B cell (primary cell): ENCODE measurements around the gene GABPB1. TPM values are rescaled to one million over a fixed set of nuclear protein-coding genes. Genes with fewer than 3 reads are reported as not detected.

Experiments
- ATAC-seq: fragments of 200-7000 bp; cut with Tn5 transposase; one replicate; pipeline ENCODE4 v1.10.0; 2021; ENCODE audit warnings: low read depth, mild to moderate bottlenecking, moderate number of reproducible peaks, moderate library complexity
- CTCF ChIA-PET: fragments of 350-600 bp; sonication (Branson Sonifier 250); formaldehyde crosslinking; loops from one replicate; lab custom pipeline; 2021; ENCODE audit warnings: antibody characterized with exemption, inconsistent platforms; lab: Charles Lee
- POLR2A ChIA-PET: fragments of 350-600 bp; sonication (Branson Sonifier 250); formaldehyde crosslinking; loops from one replicate; lab custom pipeline; 2021; ENCODE audit warnings: antibody characterized with exemption; lab: Charles Lee
- DNase-seq: peaks from one replicate; pipeline ENCODE4 v3.0.0; 2013
- H2AFZ ChIP-seq: 2 replicates; pipeline ENCODE4 v1.6.1; 2012; ENCODE audit warnings: mild to moderate bottlenecking, low read depth, low read length; ENCODE audit not compliant: insufficient read depth, poor library complexity, severe bottlenecking
- H3K27ac ChIP-seq, 2 donors: 1 replicate in 1 of 2; 2 replicates in 1 of 2; pipeline ENCODE4 v1.5.1; 2012 to 2013; ENCODE audit warnings: low read length in 2 of 2, mild to moderate bottlenecking in 2 of 2, moderate library complexity in 1 of 2
- H3K27me3 ChIP-seq, 4 experiments: fragments of 200-600 bp in 1 of 4; sonication (generic) in 1 of 4; replicated peaks in 1 of 4; 1 replicate in 2 of 4; 2 replicates in 2 of 4; pipeline versions ENCODE4 v1.6.1 to v1.7.0; 2013 to 2016; ENCODE audit warnings: low read length in 3 of 4, mild to moderate bottlenecking in 2 of 4, mixed read lengths in 1 of 4, moderate library complexity in 1 of 4; ENCODE audit not compliant: insufficient read depth in 4 of 4, control insufficient read depth in 3 of 4; ENCODE audit errors: control extremely low read depth in 1 of 4
- H3K36me3 ChIP-seq, 2 experiments: replicated peaks in 1 of 2; 1 replicate in 1 of 2; 2 replicates in 1 of 2; pipeline versions ENCODE4 v1.6.1 to v1.7.1; 2013; ENCODE audit warnings: low read length in 1 of 2; ENCODE audit not compliant: insufficient read depth in 2 of 2, control insufficient read depth in 1 of 2; ENCODE audit errors: control extremely low read depth in 1 of 2, extremely low read depth in 1 of 2
- H3K4me1 ChIP-seq, 2 donors: fragments of 200-600 bp in 1 of 2; sonication (generic) in 1 of 2; 1 replicate in 1 of 2; 2 replicates in 1 of 2; pipeline versions ENCODE4 v1.5.1 to v1.6.1; 2013 to 2017; ENCODE audit warnings: low read length in 2 of 2; ENCODE audit not compliant: control insufficient read depth in 2 of 2, insufficient read depth in 2 of 2
- H3K4me2 ChIP-seq: replicated peaks from 2 replicates; pipeline ENCODE3; 2012; ENCODE audit warnings: mild to moderate bottlenecking, low read depth, low read length; ENCODE audit not compliant: poor library complexity, severe bottlenecking
- H3K4me3 ChIP-seq, 5 experiments: fragments of 200-600 bp in 1 of 5; sonication (generic) in 1 of 5; 1 replicate in 3 of 5; 2 replicates in 2 of 5; pipeline versions ENCODE4 v1.5.1 to v1.7.0; 2011 to 2016; ENCODE audit warnings: low read length in 4 of 5, mild to moderate bottlenecking in 4 of 5, low read depth in 2 of 5, control low read depth in 1 of 5, moderate library complexity in 1 of 5; ENCODE audit not compliant: insufficient read depth in 1 of 5; ENCODE audit errors: control extremely low read depth in 1 of 5, extremely low read depth in 1 of 5
- H3K79me2 ChIP-seq: fragments of 200-600 bp; sonication (generic); one replicate; pipeline ENCODE4 v1.6.0; 2016; ENCODE audit warnings: low read length; ENCODE audit not compliant: control insufficient read depth, insufficient read depth
- H3K9ac ChIP-seq: fragments of 200-600 bp; sonication (generic); 2 replicates; pipeline ENCODE4 v1.6.1; 2017; ENCODE audit warnings: mild to moderate bottlenecking, low read length, moderate library complexity
- H3K9me3 ChIP-seq, 3 donors: one replicate each; pipeline versions ENCODE4 v1.6.1 to v1.7.1; 2013; ENCODE audit warnings: low read length in 2 of 3; ENCODE audit not compliant: control insufficient read depth in 2 of 3, insufficient read depth in 1 of 3; ENCODE audit errors: control extremely low read depth in 1 of 3
- H4K20me1 ChIP-seq: 2 replicates; pipeline ENCODE4 v1.6.0; 2012; ENCODE audit warnings: mild to moderate bottlenecking, low read length; ENCODE audit not compliant: insufficient read depth, control insufficient read depth, poor library complexity, severe bottlenecking
- H3K27ac Mint-ChIP-seq: one replicate; pipeline ENCODE4 v1.8.0; 2021; ENCODE audit warnings: mixed read lengths
- H3K27me3 Mint-ChIP-seq: one replicate; pipeline ENCODE4 v1.8.0; 2021; ENCODE audit warnings: mixed read lengths
- H3K4me1 Mint-ChIP-seq: one replicate; pipeline ENCODE4 v1.8.0; 2021; ENCODE audit warnings: mixed read lengths
- H3K4me3 Mint-ChIP-seq: one replicate; pipeline ENCODE4 v1.8.0; 2021; ENCODE audit warnings: mixed read lengths
- H3K9me3 Mint-ChIP-seq: one replicate; pipeline ENCODE4 v1.8.0; 2022; ENCODE audit warnings: mixed read lengths; ENCODE audit not compliant: insufficient read depth
- EZH2 ChIP-seq: IDR thresholded peaks from 2 replicates; pipeline ENCODE4 v1.6.1; 2012; ENCODE audit warnings: borderline replicate concordance, low read depth, mild to moderate bottlenecking, moderate library complexity, low read length; ENCODE audit not compliant: insufficient read depth, poor library complexity, severe bottlenecking
- WGBS: methylation state at CpG from one replicate; pipeline ENCODE4 v1.1.5; 2013; ENCODE audit warnings: missing lambda C conversion rate; ENCODE audit not compliant: insufficient coverage; 5-methylcytosine and 5-hydroxymethylcytosine counted together
- intact Hi-C: fragments of 100-400 bp; cut with micrococcal nuclease; formaldehyde crosslinking; loops from one replicate; pipeline ENCODE4 v1.10.0; 2022
- polyA plus RNA-seq: library from polyadenylated mRNA; depleted of rRNA; stranded (reverse); fragments of >200 nt; gene quantifications from 2 replicates; pipeline ENCODE4 v1.2.3, GENCODE V29; 2012
- total RNA-seq, 2 donors: library from RNA; stranded (reverse); fragments of 120-200 nt in 1 of 2; gene quantifications; 1 replicate in 1 of 2; 2 replicates in 1 of 2; pipeline versions ENCODE4 v1.2.3 to v1.2.4, GENCODE V29; 2013 to 2022
- TF ChIP-seq, protein P1 (sequence below): fragments of 200-600 bp; IDR thresholded peaks from one replicate; pipeline ENCODE4 v1.8.0; 2022; ENCODE audit warnings: antibody characterized with exemption, mild to moderate bottlenecking

The GABPB1 gene
- total and polyA plus RNA-seq, 2 donors (not counting 1 experiment from before 2014, with no cell fraction given): 24.1 to 37.1 TPM

DNA sequence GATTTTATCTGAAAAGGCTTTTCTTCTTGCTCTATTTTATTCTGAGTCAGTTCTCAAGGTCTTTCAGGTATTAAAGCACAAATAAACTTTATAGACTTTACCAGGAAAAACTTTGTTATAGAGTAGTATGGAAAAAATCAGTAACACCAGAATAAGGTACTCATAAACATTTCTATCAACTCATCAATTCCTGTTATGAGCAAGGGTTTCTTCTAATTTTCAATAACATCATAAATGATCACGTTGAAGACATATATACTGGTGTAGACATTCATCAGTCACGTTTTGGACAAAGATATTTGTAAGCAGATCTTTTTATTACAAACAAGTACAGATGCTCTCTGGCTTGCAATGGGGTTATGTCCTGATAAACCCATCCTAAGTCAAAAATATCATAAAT lies 79.9 kb downstream of the GABPB1 start:
- no peak overlapping the region for H3K4me3 ChIP-seq
- intact Hi-C loops: no loop called here
- H3K4me2 ChIP-seq: no peak overlapping the region
- H3K4me3 Mint-ChIP-seq: no peak overlapping the region
- H4K20me1 ChIP-seq: no peaks in the 10 kb centered on the region
- H3K27ac Mint-ChIP-seq: no peak overlapping the region
- DNase-seq: no peak
- H2AFZ ChIP-seq: no peak overlapping the region
- H3K36me3 ChIP-seq: peaks cover 3 to 5% of the 10 kb centered on the region in 2 experiments
- CTCF ChIA-PET: no interaction called here
- H3K9me3 ChIP-seq: no peaks in the 10 kb centered on the region
- no peaks in the 10 kb centered on the region for H3K4me1 Mint-ChIP-seq
- POLR2A ChIA-PET: no interaction called here
- H3K79me2 ChIP-seq: no peaks in the 10 kb centered on the region
- TF ChIP-seq, protein P1, sequence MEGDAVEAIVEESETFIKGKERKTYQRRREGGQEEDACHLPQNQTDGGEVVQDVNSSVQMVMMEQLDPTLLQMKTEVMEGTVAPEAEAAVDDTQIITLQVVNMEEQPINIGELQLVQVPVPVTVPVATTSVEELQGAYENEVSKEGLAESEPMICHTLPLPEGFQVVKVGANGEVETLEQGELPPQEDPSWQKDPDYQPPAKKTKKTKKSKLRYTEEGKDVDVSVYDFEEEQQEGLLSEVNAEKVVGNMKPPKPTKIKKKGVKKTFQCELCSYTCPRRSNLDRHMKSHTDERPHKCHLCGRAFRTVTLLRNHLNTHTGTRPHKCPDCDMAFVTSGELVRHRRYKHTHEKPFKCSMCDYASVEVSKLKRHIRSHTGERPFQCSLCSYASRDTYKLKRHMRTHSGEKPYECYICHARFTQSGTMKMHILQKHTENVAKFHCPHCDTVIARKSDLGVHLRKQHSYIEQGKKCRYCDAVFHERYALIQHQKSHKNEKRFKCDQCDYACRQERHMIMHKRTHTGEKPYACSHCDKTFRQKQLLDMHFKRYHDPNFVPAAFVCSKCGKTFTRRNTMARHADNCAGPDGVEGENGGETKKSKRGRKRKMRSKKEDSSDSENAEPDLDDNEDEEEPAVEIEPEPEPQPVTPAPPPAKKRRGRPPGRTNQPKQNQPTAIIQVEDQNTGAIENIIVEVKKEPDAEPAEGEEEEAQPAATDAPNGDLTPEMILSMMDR: no peak
- no peak for TF ChIP-seq EZH2
- no peaks in the 10 kb centered on the region for H3K9me3 Mint-ChIP-seq
- no peak for ATAC-seq
- no peak overlapping the region for H3K27ac ChIP-seq
- no CpG with 5 or more reads among the region's 2 CpGs for WGBS
- no peaks in the 10 kb centered on the region for H3K27me3 Mint-ChIP-seq
- H3K27me3 ChIP-seq: no peaks in the 10 kb centered on the region
- no peaks in the 10 kb centered on the region for H3K4me1 ChIP-seq
- no peak overlapping the region for H3K9ac ChIP-seq

DNA sequence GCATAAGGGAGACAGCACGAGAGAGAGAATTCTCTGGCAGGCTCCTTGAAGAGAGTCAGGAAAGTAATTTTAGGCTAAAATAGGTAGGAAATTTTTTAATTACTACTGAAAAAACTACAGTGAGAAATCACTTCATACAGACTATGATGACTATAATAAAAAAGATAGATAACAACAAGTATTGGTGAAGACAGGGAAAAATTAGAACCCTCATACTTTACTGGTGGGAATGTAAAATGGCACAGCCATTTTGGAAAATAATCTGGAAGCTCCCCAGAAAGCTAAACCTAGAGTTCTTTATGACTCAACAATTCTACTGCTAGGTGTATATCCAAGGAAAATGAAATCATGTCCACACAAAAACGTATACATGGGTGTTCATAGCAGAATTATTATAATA lies 87.4 kb downstream of the GABPB1 start:
- Histone ChIP-seq H3K9ac (no peak overlapping the region), H2AFZ (no peak overlapping the region), H3K4me3 (no peak overlapping the region), H3K9me3 (peaks cover 0 to 2% (median 0%) of the 10 kb centered on the region in 3 donors), H3K36me3 (no peaks in the 10 kb centered on the region), H3K79me2 (no peaks in the 10 kb centered on the region), H3K4me1 (peaks cover 0 to 3% of the 10 kb centered on the region in 2 donors), H3K27ac (no peak overlapping the region), H3K4me2 (no peak overlapping the region), H3K27me3 (no peaks in the 10 kb centered on the region), H4K20me1 (no peaks in the 10 kb centered on the region)
- ChIA-PET CTCF (no interaction called here), POLR2A (no interaction called here)
- Mint-ChIP-seq H3K27ac (no peak overlapping the region), H3K4me3 (no peak overlapping the region), H3K9me3 (no peaks in the 10 kb centered on the region), H3K4me1 (peaks cover 3% of the 10 kb centered on the region), H3K27me3 (peaks cover 14% of the 10 kb centered on the region)
- no peak for ATAC-seq
- no CpG with 5 or more reads among the region's 2 CpGs for WGBS
- intact Hi-C loops: no loop called here
- TF ChIP-seq, protein P1: no peak
- no peak for TF ChIP-seq EZH2
- DNase-seq: no peak
